Adipocyte (in vitro differentiated cells): ENCODE data around the gene ASTN1.

Experiments used
- DNase-seq: peaks from one replicate; pipeline ENCODE4 v3.0.0-alpha.2; 2015; ENCODE audit warnings: low read depth
- H3K27me3 ChIP-seq: replicated peaks from 2 replicates; pipeline ENCODE4 v1.7.0; 2013; ENCODE audit warnings: mild to moderate bottlenecking, low read length, moderate library complexity; ENCODE audit not compliant: control insufficient read depth, insufficient read depth
- H3K36me3 ChIP-seq: 2 replicates; pipeline ENCODE4 v1.7.0; 2013; ENCODE audit warnings: low read length, mild to moderate bottlenecking, moderate library complexity; ENCODE audit not compliant: control insufficient read depth, insufficient read depth, severe bottlenecking
- H3K4me1 ChIP-seq: 2 replicates; pipeline ENCODE4 v1.7.0; 2013; ENCODE audit warnings: mild to moderate bottlenecking, low read length, moderate library complexity; ENCODE audit not compliant: control insufficient read depth, insufficient read depth
- H3K4me3 ChIP-seq: 2 replicates; pipeline ENCODE4 v1.7.0; 2013; ENCODE audit warnings: mild to moderate bottlenecking, low read length, moderate library complexity
- H3K9ac ChIP-seq: 2 replicates; pipeline ENCODE4 v1.7.0; 2013; ENCODE audit warnings: mild to moderate bottlenecking, low read length, moderate library complexity
- H3K9me3 ChIP-seq: 2 replicates; pipeline ENCODE4 v1.7.0; 2013; ENCODE audit warnings: mild to moderate bottlenecking, low read length, moderate library complexity; ENCODE audit not compliant: control insufficient read depth

ASTN1 gene

DNA sequence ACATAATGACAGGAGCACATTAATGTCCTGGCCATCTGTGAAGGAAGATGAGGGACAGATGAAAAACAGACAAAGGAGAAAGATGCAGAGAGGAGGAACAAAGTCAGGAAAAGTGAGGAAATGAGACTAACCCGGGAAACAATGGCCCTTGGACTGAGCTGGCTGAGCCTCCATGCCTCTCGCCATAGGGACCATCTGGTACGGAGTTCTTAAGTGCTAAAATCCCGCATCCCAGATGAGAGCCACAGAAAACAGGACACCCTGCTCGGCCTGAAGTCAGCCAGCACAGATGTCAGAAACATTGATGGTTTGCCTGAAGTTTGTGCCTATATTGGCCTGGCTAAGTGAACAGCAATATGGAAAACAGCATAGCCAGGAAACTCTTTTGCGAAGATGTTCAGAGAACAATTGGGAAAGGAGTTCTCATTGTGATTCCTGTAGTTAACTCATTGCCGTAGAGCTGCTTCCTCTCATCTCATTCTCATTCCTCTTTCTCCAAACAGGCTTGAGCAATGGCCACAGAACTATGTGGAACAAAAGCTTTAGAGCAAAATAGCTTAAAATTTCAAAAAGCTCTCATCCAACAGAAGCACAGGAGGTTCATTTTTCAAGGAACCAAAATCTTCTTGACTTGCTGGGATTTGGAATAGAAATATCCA lies 96.6 kb downstream of the ASTN1 start:
- H3K9ac ChIP-seq: no peak overlapping the region
- no peaks in the 10 kb centered on the region for H3K9me3 ChIP-seq
- H3K27me3 ChIP-seq: no peaks in the 10 kb centered on the region
- no peaks in the 10 kb centered on the region for H3K4me1 ChIP-seq
- H3K36me3 ChIP-seq: no peaks in the 10 kb centered on the region
- H3K4me3 ChIP-seq: no peak overlapping the region
- no peak for DNase-seq

DNA sequence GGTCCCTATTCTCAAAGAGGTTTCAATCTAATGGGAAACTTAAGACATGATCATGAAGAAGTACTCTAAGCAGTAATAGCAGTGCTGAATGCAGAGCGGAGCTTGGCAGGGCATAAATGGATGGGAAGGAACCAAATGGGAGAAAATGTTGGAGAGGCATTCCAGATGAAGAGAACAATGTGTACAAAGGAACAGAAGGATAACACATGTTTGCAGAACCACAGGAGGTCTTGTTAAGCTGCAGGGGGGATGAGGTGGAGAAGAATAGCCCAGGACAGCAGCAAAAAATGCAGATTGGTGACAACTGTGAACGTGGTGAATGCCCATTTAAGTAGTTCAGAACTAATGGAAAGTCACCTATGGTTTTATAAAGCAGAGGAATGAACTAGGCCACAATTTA lies 99.1 kb downstream of the ASTN1 start:
- no peak overlapping the region for H3K4me3 ChIP-seq

DNA sequence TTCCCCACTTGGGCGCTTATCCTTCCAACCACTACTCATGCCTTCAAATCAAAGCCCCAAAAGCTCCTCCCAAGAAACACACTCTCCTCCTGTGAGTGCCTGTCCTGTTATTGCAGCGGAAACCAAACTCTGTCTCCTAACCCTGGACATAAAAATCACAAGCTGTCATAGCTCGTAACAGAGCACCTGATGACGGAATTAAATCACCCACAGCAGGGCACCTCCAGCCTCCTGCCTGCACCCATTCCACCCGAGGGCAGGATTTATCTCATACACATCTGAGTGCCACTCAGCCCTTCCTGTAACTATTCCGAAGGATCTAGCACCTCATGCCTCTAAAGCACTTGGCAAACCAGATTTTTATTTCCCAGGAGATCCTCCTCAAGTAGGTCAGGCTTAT lies 100.9 kb downstream of the ASTN1 start:
- Histone ChIP-seq H3K36me3 (no peaks in the 10 kb centered on the region), H3K9me3 (no peaks in the 10 kb centered on the region), H3K4me1 (no peaks in the 10 kb centered on the region), H3K9ac (no peak overlapping the region), H3K4me3 (no peak overlapping the region), H3K27me3 (peaks cover 8% of the 10 kb centered on the region)
- no peak for DNase-seq

More for the DNA sequence above, 99.1 kb downstream of the ASTN1 start:
- Histone ChIP-seq H3K27me3 (peaks cover 4% of the 10 kb centered on the region), H3K9ac (no peak overlapping the region), H3K4me1 (no peaks in the 10 kb centered on the region), H3K36me3 (no peaks in the 10 kb centered on the region), H3K9me3 (no peaks in the 10 kb centered on the region)
- no peak for DNase-seq

DNA sequence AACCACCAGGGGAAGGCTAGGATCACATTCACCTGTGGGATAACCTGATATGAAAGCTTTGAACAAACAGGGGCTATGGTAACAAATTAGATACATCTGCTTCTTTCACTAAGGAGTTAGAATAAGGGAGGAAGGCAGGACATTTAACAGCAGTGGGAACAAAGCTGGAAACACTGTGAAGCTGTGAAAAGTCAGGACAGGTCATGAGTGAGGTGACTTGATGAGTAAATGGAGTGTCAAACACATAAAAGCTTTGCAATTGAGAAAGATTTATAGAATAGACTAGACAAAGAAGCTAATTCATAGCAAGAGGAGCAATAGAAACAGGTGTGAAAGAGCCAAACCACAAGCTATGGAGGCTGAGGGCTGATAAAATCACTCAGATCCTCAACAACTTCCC lies 110.0 kb downstream of the ASTN1 start:
- Histone ChIP-seq H3K4me1 (no peaks in the 10 kb centered on the region), H3K9me3 (no peaks in the 10 kb centered on the region), H3K36me3 (no peaks in the 10 kb centered on the region), H3K27me3 (peaks cover 5% of the 10 kb centered on the region), H3K9ac (no peak overlapping the region), H3K4me3 (no peak overlapping the region)
- DNase-seq: no peak

DNA sequence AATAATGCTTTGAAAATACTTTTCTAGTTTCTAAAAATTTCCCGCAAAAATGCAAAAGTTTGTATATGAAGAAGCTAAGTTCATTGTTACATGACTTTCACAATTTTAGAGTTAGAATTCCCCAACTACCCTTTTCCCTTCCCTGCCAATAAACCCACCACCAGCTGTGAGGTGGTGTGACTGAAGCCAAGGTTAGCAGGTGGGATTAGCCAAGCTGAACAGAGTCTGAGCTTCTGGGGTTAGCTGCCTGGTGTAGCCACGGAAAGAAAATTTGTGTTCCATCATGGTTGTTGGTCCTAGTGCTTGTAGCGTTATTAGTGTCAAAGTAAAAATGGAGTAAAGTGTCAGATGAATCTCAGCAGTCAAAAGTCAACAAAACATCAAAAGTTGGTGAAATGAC lies 110.9 kb downstream of the ASTN1 start:
- Histone ChIP-seq H3K4me1 (no peaks in the 10 kb centered on the region), H3K9ac (no peak overlapping the region), H3K36me3 (no peaks in the 10 kb centered on the region), H3K27me3 (no peaks in the 10 kb centered on the region), H3K4me3 (no peak overlapping the region), H3K9me3 (no peaks in the 10 kb centered on the region)
- no peak for DNase-seq

DNA sequence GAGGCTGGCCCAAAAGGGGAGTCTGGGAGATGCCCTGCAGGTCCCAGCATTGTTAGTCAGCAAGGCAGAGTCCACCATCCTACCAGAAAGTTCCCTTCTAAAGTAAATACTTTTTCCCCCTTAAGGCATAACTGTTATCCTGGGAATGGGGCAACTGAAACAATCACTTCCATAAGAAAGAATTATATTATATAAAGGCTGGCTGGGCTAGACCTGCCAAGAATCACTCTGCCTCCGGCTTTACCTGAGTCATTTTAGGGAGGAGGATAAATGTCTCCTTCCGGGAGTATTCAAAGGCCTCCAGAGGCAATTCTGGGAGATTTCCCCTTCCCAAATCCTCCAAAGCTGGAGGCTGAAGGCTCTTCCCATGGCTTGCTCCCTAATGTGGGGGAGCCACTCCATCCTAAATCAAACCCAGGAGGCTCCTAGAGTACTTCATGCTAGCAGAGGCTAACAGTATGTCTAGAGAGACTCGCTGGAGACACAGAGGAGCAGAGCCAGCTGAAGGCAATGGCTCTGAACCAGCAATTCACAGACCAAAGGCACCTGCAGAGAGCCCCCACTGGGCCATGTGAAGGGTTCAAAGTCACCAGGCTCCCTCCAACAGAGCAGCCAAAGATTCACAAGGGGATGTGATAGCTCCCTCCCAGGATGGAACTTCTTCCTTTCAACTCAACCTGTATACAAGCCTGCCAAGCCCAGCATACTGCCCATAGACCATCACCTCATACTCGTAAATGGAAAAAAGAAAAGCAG lies 116.0 kb downstream of the ASTN1 start:
- Histone ChIP-seq H3K27me3 (peaks cover 27% of the 10 kb centered on the region), H3K4me1 (no peaks in the 10 kb centered on the region), H3K4me3 (no peak overlapping the region), H3K36me3 (no peaks in the 10 kb centered on the region), H3K9ac (no peak overlapping the region), H3K9me3 (no peaks in the 10 kb centered on the region)
- DNase-seq: no peak

DNA sequence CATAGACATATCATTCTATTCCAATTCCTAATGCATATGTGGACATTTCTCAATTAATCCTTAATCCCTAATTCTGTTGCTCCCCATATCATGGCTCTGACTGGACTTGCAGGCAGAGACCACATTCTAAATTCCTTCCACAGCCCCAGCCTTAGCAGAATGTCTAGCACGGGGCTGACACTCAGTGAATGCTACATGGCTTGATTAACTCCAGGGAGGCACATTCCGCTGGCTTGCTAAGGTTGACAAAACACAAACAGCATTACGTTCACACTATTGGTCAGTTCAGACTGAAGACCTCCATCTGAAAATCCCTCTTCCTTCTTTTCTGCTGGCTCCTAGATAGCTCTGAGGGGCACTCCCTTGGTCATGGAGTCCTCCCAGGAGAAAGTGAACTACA lies 119.4 kb downstream of the ASTN1 start:
- DNase-seq: no peak
- Histone ChIP-seq H3K36me3 (no peaks in the 10 kb centered on the region), H3K9ac (no peak overlapping the region), H3K9me3 (no peaks in the 10 kb centered on the region), H3K4me3 (no peak overlapping the region), H3K27me3 (peaks cover 31% of the 10 kb centered on the region), H3K4me1 (no peaks in the 10 kb centered on the region)

DNA sequence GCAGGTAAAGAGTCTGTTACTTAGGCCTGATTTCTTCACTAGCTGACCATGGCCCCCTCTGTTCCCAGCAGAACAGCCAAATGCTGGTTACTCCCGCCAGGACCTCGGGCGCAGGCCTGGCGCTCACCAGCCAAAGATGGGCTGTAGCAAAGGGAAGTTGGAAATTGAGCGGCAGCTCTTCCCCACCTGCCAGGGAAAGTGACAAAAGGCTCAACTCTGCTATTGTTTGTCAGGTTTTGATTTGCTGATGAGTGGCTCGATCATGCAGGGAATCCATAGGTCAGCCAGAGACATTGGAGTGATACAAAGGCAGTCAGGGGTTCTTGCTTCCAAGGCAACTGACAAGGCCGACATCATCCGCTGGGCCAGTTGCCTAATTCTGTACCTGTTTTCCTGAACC lies 120.1 kb downstream of the ASTN1 start:
- no peak overlapping the region for H3K4me3 ChIP-seq

DNA sequence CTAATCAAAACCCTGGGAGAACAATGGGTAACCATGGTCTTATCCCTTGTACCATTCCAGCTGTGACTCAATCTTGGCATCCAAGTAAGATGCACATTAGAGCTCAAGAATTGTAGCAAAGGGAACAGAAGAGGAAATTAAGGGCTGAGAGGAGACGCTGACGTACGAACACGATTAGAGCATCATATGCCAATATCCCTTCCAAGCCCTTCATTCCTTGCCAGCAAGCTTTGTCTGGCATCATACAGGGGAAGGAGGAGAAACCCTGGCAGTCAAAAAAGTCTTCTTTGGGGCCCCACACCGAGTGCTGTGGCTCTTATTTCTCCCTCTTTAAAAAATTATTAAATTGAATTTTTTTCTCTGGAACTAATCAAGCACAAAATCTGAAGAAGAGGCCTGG lies 120.9 kb downstream of the ASTN1 start:
- Histone ChIP-seq H3K9ac (no peak overlapping the region), H3K9me3 (no peaks in the 10 kb centered on the region), H3K4me3 (no peak overlapping the region), H3K36me3 (no peaks in the 10 kb centered on the region), H3K27me3 (peaks cover 31% of the 10 kb centered on the region), H3K4me1 (no peaks in the 10 kb centered on the region)
- DNase-seq: no peak

More for the DNA sequence above, 120.1 kb downstream of the ASTN1 start:
- no peaks in the 10 kb centered on the region for H3K36me3 ChIP-seq
- DNase-seq: no peak
- H3K27me3 ChIP-seq: peaks cover 31% of the 10 kb centered on the region
- H3K9me3 ChIP-seq: no peaks in the 10 kb centered on the region
- no peak overlapping the region for H3K9ac ChIP-seq
- no peaks in the 10 kb centered on the region for H3K4me1 ChIP-seq

DNA sequence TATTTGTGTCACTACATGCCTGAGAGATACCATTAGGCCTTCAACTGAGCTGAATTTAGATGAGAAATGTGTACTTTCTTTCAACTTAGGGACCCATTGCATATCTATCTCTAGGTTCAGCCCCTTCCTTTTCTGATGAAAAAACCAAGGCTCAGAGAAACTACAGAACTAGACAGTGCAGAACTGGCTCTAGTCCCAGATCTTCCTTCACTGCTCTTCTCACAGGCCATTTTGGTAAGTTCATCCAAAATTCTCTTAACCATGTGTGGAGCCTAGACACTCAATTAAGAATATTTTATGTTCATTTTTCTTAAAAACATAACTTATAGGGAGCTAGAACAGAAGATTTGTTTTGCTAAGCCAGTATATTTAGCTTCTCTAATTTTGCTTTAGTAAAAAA lies 128.9 kb downstream of the ASTN1 start:
- Histone ChIP-seq H3K4me3 (no peak overlapping the region), H3K9me3 (no peaks in the 10 kb centered on the region), H3K36me3 (no peaks in the 10 kb centered on the region), H3K27me3 (peaks cover 6% of the 10 kb centered on the region), H3K9ac (no peak overlapping the region), H3K4me1 (no peaks in the 10 kb centered on the region)
- no peak for DNase-seq

DNA sequence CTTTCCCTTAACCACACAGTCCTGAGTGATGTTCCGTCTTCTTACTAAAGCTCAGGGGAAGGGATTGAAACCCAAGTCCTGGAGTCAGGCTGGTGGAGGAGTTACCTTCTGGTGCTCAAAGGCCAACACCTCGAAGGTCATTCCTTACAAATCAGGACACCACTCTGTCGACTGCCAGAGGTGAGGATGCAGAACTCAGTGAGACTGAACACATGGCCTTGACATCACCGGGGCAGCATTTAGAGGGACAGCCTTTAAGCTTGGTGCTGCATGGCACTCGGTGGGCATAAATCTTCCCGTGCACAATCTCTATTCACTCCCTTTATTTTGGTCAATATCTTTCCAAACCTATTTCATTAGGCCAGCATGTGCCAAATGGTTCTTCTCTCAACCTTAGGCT lies 130.9 kb downstream of the ASTN1 start:
- Histone ChIP-seq H3K27me3 (peaks cover 6% of the 10 kb centered on the region), H3K36me3 (no peaks in the 10 kb centered on the region), H3K9ac (no peak overlapping the region), H3K4me3 (no peak overlapping the region), H3K9me3 (no peaks in the 10 kb centered on the region), H3K4me1 (no peaks in the 10 kb centered on the region)
- DNase-seq: no peak
